Stimulated activated CD4-positive, alpha-beta T cell treated with anti-CD3 and anti-CD28 coated beads, Interleukin-4, amount 100 ng/mL, for 4 hours (primary cell): ENCODE data around the gene POU2AF1.
A peak's percentile ranks its signal among the peaks of the same experiment; 100 is the strongest.

Source experiments
- DNase-seq, 2 experiments: peaks; one replicate each; pipeline ENCODE4 v3.0.0-alpha.2; 2020

The POU2AF1 gene

DNA sequence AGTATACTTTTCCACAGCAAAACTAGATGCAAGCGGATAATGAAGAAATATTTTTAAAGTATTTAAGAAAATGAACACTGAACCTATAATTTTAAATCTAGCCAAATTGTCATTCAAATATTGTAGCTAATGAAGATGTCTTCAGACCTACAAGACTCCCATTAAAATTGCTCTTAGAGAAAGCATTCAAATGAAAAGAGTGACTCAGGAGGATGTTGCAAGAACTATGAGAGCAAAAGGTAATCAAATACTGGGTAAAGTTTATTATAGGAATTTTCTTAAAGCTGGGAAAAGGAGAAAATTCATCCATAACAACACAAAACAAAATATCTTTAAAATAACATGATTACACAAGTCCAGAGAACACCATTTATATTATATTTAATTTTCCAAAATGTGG, 5.4 kb upstream of the POU2AF1 start:
- no peak for DNase-seq

DNA sequence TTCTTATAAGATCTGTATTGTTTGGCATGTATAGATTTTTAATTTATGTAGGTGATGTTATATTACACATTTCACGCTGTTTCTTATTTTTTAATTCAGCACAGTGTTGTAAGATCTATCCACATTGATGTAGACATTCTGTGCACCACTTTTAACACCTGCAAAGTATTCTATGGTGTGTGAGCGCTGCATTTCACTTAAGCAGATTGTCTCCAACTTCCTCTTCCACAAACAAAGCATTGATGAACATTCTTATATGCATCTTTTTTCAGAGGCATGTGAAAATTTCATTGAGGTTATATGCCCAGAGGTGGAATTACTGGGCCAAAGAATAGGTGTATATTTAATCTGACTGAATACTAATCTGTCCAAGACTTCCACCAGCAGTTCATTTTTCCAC, 3.4 kb upstream of the POU2AF1 start:
- DNase-seq: no peak

DNA sequence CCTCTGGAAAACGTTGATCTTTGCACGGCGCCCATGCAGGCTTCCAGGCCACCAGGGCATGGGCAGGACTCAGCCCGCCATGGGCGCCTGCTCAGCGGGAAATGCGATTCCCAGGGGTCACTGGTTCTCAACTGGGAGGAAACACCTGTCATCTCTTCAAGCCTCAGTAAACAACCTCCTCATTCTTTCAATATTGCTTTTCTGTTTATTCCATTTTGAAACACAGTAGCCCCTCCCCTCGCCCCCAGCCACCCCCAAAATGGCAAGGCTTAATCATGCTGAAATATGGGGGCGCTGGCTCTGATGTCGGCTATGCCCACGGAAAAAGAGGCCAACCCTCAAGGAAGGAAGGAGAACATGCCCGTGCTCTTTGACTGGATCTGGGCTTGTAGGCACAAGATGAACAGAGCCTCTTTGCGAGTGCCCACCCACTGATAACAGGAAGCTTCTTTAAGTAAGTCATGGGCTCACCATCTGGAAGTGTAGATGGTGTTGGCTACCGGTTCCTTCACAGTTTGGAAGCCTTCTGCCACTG, 594 bp upstream of the POU2AF1 start:
- DNase-seq: peak; percentile 13 to 76

DNA sequence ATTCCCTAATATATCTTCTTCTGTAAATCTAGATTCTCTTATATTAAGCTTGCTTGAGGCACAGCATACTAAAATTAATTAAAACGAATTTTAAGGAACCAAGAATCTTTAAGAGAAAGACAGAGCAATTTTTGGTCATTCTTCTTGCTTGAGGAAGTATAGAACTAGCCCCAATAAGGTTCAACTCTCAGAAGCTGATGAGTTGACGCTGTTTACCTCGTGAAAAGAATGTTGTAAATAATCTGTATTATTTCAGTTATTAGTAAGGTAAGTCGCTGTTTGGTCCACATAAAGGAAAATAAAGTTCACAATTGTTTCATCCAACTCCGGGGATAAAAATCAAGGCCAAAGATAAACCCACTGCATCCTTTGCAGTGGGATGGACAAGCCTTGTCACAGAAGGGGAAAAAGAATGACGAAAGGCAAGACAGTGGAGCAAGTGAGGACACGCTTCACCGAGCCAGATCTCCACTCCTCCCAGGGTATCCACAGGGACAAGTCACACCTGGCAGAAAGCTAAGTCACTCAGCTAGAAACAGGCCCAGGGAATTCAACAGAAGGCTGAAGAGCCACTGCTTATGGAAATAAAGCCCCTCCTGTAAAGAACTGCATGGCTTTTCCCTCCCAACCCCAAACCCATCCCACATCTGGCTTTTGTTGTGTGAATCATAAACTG, 752 bp downstream of the POU2AF1 start:
- no peak for DNase-seq

DNA sequence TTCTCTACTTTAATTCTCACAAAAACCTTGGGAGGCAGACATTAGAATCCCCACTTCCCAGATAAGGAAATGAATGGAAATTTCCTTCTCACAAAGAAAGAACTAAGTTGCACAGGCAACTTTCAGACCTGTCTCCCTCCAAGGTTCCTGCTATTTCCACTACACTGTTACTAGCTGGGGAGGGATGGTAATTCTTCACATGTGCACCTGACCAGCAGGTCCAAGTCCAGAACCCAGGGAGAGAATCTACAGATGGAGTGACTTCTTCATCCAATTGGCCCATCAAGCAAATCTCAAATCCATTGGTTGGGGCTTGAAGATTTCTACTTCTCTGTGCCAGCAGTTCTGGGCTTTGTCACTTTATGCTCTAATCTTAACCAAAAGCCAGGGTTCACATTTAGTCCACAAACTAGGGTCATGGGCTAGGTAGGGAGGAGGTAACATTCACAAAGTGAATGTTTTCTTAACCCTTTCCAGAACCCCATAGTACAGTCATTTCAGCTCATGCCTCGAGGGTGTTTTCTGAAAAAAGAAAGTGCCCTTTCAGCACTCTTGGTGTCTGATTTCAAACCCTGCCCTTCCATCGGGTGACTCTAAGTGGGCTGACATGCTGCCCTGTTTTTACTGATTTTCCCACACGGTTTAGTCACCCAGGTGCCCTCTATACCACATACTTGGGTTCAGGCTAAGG, 2.7 kb downstream of the POU2AF1 start:
- peak in 1 of 2 experiments; percentile 30 for DNase-seq

DNA sequence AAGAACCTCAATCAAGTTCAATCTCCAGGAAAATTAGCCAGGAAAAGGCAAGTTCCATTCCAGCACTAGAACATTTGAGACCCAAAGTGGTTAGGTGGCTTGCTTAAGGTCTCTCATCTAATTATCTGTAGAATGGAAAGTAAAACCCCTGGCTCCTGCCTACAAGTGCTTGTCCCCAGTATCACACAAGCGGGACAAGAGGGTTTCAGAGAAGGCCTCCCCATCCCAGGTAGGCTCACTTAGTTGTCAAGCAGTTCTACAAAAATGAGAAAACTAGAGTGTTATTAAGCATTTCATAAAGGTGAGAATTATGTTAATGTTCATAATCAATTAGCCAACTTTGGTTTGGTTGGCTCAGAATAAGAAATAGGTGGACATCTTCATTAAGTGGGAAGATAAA, 5.5 kb downstream of the POU2AF1 start:
- DNase-seq: no peak

DNA sequence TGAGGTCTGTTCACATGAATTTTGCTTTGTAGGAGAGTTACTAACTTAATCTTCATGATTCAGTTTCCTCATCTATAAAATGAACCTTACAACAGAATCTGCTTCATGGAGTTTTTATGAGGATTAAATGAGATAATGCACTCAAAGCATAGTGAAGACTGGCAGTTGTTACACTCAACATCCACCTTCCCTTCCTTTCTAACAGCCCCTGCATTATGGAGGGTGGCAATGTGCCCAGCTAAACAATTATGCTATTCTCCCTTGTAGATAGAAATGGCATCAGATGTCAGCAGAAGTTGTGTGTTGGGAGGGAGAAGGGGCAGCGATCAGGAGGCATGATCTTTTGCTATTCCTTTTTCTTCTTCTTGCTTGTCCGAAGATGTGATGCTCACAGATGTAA, 6.5 kb downstream of the POU2AF1 start:
- no peak for DNase-seq

DNA sequence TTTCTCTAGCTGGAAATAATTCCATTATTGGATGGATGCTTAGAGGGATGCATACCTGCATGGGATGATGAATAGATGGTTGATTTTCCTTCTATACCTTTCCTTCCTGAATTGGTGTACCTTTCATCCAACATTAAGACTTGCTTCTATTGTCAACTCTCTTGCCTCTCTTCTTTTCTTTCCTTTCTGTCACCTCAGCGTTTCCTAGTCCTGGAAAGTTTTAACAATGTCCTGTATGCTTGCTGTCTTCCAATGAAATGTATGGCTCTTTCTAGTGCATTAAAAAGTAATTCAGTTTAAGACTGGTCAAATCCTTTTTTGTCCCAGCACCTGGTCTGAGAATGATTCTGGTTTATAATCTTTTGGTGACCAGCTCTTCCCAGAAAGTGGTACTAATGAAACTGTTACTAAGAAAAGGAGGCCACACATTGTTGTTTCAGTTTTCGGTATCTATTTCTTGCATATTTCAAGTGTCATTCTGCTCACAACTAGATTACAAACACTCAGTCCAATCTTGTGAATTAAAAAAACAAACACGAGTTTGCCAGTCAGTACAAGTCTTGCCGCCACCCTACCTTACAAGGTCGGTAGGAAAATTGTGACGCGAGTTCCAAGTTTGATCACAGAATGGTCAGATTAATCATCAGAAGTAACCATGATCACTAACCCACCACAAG, 8.0 kb downstream of the POU2AF1 start:
- DNase-seq: no peak

DNA sequence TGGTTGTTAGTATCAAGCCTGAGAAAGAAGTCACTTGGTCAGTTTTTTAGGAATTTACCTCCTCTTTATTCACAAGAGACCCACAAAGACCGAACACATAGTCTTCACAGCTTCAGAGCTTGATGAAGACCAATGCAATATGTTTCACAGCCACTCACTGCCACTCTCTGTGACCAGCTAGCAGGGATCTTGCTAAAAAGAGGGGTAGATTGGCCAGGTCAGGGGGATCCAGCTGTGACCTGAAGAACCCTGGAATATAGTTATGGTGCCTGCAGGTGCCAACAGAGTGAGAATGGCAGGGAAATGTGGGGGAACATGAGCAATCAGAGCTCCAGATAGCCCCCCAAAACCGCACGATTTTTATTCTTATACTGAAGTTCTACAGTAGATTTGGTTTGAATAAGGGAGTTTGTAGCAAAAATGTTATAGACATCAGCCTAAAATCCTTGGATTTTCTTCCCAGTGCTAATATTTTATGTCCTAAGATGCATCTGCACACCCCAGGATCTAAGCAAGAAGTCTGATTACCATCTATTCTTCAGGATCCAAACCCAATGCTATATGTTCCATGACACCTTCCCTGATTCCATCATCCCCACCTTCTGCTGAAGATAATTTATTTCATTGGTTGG, 8.7 kb downstream of the POU2AF1 start:
- no peak for DNase-seq

DNA sequence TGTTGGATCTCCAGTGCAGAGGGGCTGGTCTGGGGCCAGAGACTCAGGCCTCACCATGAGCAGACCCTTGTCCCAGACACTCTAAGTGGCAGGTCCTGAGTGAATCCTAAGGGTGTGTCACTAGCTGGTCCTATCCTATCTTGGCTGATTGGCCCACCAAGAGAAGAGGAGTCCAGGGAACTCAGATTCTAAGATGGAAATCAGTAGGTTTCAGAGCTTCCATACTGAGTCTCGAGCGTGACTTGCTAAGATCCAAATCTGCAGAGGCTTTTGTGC, 10.9 kb downstream of the POU2AF1 start:
- DNase-seq: no peak

DNA sequence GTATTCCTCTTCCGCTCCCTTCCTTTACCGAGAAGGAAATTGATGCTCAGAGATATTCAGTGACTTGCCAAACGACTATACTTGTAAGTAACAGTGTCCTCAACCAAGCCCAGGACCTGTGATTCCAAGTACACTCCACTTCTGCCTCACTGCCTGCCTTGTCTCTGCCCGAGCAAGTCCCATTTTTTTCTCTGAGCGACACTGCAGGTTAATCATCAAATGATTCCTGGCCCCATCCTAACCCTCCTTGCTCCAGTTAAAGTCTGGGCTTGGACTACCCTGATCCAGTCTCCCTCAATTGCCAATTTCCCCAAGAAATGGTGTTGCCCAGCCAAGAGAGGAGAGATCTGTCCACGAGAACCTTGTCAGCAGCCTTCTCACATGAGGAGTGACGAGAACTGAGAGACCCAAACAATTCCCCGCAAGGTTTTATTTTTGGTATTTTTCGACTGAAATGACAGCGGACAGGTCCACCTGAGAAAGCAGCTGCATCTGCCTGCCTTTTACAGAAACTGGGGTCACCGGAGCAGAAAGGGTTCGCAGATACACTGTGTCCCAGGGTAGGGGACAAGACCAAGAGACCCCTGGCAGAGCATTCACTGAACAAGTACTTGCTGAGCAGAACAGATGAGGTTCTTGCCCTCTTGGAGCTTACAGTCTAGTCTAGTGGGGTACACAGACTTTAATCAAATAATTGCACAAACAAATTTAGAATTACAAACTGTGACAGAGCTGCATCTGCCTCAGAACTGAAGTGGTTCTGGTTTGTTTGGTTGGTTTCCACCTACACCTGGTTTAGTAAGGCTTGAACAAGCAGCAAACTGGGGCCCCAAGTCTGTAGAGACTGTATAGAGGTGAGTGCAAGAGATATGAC, 11.4 kb downstream of the POU2AF1 start:
- DNase-seq: no peak

DNA sequence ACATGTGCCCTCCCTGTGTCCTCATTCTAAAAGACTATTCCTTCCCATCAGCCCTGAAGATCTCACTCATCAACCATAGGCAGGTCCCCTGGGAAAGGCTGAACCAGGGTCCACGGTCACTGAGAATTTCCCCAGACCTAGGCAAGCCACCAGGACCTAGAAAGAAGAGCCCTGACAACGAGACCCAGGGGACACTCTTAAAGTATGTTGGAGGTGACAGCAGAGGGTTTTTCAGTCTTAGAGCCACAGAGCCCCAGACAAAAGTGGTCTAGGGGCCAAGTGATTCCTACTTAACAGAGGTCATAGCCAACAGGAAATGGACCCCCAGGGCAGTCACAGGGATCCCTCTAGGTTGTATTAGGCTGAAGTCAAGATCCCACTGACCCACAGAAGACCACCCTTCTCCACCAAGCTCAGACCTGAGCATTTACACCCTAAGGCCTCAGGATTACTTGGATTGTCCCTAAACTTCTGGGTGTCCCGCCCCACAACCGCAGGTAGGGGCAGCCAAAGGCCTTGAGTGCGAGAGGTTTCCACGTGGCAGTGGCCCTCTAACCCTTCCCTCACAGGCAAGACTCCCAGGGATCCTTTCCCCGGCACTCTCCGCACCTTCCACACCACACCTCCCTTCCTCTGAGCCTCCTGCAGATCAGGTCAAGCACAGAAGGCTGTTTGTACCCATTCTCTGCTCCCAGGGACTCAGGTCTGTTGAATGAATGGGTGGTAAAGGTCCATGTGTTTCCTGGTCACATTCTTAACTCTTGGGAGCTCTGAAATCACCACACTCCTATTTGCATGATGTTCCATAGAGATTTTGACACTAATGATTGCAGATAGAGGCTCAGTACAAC, 12.3 kb downstream of the POU2AF1 start:
- no peak for DNase-seq

DNA sequence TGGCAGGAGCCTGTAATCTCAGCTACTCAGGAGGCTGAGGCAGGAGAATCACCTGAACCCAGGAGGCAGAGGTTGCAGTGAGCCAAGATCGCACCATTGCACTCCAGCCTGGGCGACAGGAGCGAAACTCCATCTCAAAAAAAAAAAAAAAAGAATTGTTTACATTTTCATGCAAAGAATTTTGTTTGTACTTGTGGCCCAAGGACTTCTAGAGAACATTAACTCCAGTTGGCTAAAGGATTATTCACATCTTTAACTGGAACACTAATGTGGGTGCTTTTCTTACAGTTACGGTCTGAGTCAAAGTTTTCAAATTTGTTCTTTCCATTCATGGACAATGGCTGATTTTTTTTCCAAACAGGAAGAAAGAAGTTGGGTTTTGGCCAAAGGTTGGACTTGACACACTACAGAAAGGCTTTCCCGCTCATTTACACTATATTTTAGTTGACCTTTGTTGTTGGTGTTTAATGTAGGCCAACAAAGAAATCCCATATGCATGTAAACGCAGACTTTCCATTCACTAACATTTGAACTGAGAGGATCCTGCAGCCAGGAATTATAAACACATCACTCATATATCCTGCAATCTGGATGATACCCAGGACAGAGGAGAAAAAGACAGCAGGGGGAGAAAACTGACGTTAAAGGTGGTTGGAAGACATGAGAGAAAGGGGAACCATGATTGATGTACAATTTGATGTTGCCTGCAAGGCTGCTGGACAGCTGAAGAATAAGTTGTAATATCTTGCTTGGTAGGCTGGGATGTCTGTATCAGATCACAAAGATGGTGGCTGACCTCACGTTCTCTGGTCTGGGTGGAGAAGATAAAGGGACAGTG, 13.1 kb downstream of the POU2AF1 start:
- no peak for DNase-seq

DNA sequence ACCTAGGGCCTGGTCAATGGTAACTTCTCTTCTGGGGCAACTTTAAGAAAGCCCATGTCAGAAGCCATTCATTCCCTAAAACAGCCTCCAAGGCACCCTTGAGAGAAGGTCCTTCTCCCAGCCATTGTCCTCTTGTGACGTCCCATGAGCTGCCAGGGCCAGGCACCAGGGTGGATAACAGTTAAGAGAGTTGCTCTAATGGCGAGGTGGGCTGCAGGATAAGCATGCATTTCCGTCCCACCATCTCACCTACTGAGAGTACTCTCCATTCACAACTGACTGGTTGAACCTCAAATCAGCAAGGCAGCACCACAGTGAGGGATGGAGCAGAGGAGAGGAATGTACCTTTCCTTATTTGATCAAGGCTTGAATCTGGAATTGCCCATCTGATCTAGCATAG, 14.6 kb downstream of the POU2AF1 start:
- DNase-seq: no peak

DNA sequence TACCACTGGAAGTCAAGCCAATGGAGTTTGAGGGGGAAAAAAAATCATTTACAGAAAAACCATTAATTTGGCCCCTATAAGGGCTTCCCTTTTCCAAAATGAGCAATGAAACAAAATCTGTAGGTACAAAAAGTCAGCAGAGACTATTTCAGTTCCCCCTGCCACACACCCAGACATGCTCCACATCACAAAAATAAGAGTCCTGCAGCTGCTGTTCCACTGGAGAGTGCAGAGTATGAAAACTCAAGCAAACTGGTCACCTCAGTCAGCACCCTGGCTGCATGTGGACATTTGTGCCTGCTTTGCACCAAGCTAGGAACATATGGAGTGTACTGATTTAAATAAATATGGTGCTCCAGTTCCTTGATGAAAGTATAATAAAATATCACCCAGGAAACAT, 15.1 kb downstream of the POU2AF1 start:
- no peak for DNase-seq

DNA sequence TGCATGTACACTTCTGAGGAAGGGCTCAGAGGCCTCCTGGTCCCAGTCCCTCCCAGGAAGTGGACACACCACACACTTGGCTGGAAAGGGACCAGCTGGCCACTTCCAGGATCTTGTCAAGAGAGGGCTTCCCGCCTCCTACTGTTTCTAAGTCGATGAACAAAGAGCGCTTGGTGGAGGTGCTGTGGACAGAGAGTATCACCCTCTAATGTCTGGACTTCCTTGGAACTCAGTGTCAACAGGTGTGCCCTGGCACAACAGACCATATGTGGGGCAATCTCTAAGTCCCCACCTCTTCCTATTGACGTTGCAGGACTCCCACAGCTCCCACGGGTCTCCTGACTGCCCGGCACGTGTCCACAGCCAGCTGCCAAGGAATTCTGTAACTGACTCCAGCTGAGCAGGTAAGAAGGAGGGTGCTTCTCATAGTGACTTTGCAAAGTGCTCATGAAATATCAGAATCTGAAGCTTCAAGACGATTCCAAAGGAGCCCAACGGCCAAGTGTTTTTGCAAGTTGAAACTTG, 16.1 kb downstream of the POU2AF1 start:
- no peak for DNase-seq

DNA sequence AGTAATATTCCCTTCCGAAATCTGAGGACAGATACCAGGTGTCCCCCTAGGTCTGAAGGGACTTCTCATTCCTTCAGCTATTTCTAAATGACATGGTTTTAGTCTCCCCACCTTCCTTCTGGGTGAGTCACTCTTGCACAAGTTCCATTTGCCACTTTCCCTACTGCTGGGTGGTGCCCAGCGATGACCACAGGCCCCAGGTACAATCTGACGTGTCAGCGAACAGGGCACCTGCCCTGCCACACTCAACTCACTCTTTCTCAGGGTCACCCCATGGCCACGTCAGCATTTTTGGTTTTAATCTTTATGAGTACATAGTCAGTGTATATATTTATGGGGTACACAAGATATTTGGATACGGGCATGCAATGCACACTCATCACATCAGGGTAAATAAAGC, 17.2 kb downstream of the POU2AF1 start:
- no peak for DNase-seq

DNA sequence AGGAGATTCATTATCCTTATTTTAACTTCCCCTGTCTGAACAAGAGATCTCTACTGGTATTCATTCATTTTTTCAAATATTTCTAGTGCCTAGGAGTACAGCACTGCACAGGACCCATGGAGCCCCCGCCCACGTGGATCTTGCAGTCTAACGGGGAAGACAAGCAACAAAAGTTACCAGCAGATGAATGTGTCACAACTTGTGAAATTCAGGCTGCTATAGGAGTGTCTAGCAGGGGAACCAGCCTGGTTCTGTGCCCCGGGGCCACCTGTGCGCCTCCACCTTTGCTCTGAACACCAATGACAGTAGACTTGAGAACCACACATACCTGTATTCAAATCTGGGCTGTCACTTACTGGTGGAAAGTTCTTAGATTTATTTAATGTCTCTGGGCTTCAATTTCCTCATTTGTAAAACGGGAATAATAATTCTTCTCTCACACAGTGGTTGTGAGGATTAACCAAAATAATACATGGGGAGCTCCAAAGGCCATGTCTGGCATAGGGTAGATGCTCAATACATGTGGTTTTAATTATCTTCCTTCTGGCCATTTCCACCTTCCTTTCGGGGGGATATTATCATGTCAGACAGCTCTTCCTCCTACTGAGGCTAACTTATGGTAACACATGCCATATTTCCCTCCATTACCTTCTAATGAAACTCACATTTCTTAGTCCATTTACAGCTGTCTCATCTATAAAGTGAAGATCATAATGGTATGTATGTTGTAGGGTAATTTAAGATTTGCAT, 17.8 kb downstream of the POU2AF1 start:
- no peak for DNase-seq

DNA sequence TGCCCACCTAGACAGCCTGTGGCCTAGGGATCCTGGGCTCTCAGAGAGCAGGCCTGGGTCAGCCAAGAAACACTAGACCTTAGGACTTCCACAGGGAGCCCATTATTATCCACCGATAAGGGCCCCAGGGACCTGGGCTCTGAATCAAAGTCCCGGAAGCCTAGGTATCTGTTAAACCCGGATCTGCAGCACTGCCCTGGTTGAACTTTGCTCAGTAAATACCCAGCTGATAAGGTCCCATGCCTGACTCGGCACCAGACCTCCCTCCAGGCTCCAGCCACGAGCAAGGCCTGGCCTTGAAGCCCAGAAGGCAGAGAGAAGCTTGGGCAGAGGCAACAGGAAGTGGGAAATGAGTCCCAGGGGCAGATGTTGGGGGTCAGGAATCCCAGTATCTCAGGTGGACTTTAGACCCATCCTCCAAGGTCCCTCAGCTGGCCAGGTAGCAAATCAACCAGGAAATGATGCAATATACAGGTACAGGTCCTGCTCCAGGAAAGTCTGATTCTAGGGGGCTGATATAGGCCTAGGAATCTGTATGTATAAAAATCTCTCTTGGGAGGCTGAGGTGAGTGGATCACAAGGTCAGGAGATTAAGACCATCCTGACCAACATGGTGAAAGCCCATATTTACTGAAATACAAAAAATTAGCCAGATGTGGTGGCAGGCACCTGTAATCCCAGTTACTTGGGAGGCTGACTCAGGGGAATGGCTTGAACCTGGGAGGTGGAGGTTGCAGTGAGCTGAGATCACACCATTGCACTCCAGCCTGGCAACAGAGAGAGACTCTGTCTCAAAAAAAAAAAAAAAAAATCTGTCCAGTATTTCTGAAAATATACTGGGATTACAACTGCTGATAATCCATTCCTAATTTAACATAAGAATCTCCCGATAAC, 18.7 kb downstream of the POU2AF1 start:
- no peak for DNase-seq
